Measurements from ENCODE around the gene NOS3. TPM values are rescaled to one million over a fixed set of nuclear protein-coding genes. Genes with fewer than 3 reads are reported as not detected.

The NOS3 gene
- total RNA-seq, 2 experiments from 2014 or later = 9.3 to 11.1 TPM

DNA sequence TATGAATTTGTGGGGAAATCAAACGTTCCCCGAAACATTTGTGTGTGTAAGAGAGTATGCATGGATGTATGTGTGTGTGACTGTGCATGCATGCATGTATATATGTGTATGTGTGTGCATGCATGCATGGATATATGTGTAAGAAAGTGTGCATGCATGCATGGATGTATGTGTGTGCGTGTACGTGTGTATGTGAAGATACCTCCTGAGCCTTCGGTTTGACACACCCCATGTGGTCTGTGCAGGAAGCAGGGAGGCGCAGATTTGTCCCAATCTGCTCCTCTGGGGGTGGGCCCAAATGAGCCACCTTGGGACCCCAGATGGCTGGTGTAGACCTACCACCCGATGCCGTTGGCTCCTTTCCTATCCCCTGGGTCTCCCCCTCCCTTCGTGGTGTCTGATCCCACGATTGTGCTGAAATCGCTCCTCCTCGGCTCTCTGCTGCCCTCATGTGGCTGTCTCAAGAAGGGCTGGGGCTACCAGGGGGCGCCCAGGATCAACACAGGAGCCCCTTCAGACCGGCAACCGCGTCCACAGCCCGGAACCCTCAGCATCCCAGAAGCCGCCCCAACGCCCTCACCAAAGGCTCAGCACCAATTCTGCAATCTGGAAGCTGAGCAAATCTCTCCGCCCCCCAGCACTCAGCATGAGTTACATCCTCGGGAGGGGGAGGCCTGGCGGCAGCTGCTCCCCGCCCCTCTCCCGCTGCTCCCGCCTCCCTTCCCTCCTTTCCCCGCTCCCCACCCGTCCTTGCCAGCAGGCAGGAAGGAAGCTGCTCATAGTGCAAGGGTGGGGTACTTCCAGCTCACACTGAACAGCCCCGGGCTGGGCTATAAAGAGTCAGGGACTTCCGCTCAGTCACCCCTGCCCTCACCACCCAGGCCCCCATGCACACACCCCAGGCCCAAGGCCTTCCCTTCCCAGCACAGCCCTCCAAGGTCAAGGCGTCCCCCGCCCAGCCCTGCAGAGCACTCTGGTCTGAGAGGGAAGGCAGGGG is 2.3 kb upstream of the NOS3 start:
- Mint-ChIP-seq H3K4me3 (peak overlapping the region; percentile 8), H3K27me3 (no peaks in the 10 kb centered on the region), H3K4me1 (peaks cover 26% of the 10 kb centered on the region), H3K9me3 (ENCODE audit: low read depth) (peaks cover 19% of the 10 kb centered on the region), H3K27ac (no peak overlapping the region), H3K36me3 (ENCODE audit: low read depth) (peaks cover 3% of the 10 kb centered on the region)
- ChIA-PET CTCF (interaction anchor here (0.7 to 3.3 kb wide), 13 partner anchors 8 to 298 kb away, joined by 3 to 17 read pairs (median 3); no protein-coding TSS in a partner anchor), POLR2A (no interaction called here)
- ATAC-seq = peak; percentile 78
- peak; percentile 83 for DNase-seq
- intact Hi-C loops (cut with DNase I, micrococcal nuclease) = loop anchor here (1.0 to 5.0 kb wide), 4 partner anchors 25 to 210 kb away; no protein-coding TSS in a partner anchor

DNA sequence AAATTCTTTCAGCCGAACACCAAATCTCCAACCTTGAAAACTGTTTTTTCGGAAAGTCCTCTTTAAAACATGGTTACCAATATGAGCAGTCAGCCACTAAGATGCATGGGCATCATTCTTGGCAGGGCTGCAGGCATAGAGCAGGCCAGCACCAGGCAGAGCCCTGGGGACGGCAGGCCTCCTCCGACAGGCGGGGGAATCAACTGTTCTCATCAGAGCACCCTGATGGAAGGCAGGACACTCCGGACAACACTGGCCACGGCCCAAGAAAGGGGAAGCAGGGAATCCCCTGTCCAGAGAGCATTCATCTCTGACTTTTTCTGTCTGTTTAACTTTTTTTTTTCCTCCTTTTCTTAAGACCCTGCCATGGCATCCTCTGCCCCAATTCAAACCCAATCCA is 1.4 kb upstream of the NOS3 start:
- Mint-ChIP-seq H3K36me3 (ENCODE audit: low read depth) (peaks cover 3% of the 10 kb centered on the region), H3K27ac (no peak overlapping the region), H3K9me3 (ENCODE audit: low read depth) (peaks cover 19% of the 10 kb centered on the region), H3K27me3 (no peaks in the 10 kb centered on the region), H3K4me1 (peaks cover 30% of the 10 kb centered on the region), H3K4me3 (no peak overlapping the region)
- ChIA-PET CTCF (interaction anchor here (0.7 to 3.3 kb wide), 13 partner anchors 8 to 298 kb away, joined by 3 to 17 read pairs (median 3); no protein-coding TSS in a partner anchor), POLR2A (no interaction called here)
- ATAC-seq (no peak), DNase-seq (peak; percentile 3)
- intact Hi-C loops (cut with DNase I, micrococcal nuclease) = loop anchor here (5.0 kb wide), 1 partner anchor 112 kb away; no protein-coding TSS in a partner anchor

DNA sequence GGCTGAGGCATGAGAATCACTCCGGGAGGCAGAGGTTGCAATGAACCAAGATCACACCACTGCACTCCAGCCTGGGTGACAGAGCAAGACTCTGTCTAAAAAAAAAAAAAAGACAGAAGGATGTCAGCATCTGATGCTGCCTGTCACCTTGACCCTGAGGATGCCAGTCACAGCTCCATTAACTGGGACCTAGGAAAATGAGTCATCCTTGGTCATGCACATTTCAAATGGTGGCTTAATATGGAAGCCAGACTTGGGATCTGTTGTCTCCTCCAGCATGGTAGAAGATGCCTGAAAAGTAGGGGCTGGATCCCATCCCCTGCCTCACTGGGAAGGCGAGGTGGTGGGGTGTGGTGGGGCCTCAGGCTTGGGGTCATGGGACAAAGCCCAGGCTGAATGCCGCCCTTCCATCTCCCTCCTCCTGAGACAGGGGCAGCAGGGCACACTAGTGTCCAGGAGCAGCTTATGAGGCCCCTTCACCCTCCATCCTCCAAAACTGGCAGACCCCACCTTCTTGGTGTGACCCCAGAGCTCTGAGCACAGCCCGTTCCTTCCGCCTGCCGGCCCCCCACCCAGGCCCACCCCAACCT is 1.3 kb downstream of the NOS3 start:
- Mint-ChIP-seq H3K9me3 (ENCODE audit: low read depth) (peaks cover 19% of the 10 kb centered on the region), H3K4me3 (no peak overlapping the region), H3K27me3 (no peaks in the 10 kb centered on the region), H3K36me3 (ENCODE audit: low read depth) (peaks cover 3% of the 10 kb centered on the region), H3K27ac (no peak overlapping the region), H3K4me1 (peaks cover 37% of the 10 kb centered on the region)
- CTCF ChIA-PET = interaction anchor here (0.6 to 1.1 kb wide), 4 partner anchors 10 to 132 kb away, joined by 3 to 5 read pairs (median 4); no protein-coding TSS in a partner anchor
- no peak for ATAC-seq
- POLR2A ChIA-PET = interaction anchor here (0.9 kb wide), 1 partner anchor 93 kb away, joined by 3 read pairs; no protein-coding TSS in a partner anchor
- DNase-seq = peak; percentile 4
- intact Hi-C loops (cut with DNase I, micrococcal nuclease) = no loop called here

GRCh38 chr7:150992833-150993302 is 2.1 kb downstream of the NOS3 start:
- DNase-seq (peak; percentile 41), ATAC-seq (peak; percentile 53)
- Mint-ChIP-seq H3K9me3 (ENCODE audit: low read depth) (peaks cover 19% of the 10 kb centered on the region), H3K27me3 (no peaks in the 10 kb centered on the region), H3K36me3 (ENCODE audit: low read depth) (peaks cover 3% of the 10 kb centered on the region), H3K4me3 (no peak overlapping the region), H3K4me1 (peaks cover 40% of the 10 kb centered on the region), H3K27ac (no peak overlapping the region)
- ChIA-PET CTCF (interaction anchor here (0.6 to 3.0 kb wide), 7 partner anchors 9 to 1395 kb away, joined by 3 to 35 read pairs (median 3); no protein-coding TSS in a partner anchor), POLR2A (interaction anchor here (0.9 kb wide), 1 partner anchor 92 kb away, joined by 3 read pairs; no protein-coding TSS in a partner anchor)
- intact Hi-C loops (cut with DNase I, micrococcal nuclease) = no loop called here

- intact Hi-C loops (cut with DNase I, micrococcal nuclease) = no loop called here
- Mint-ChIP-seq H3K4me1 (peaks cover 40% of the 10 kb centered on the region), H3K27ac (no peak overlapping the region), H3K27me3 (no peaks in the 10 kb centered on the region), H3K4me3 (no peak overlapping the region), H3K9me3 (ENCODE audit: low read depth) (peaks cover 19% of the 10 kb centered on the region), H3K36me3 (ENCODE audit: low read depth) (peaks cover 3% of the 10 kb centered on the region)
- ATAC-seq = no peak
- no peak for DNase-seq
- CTCF ChIA-PET = interaction anchor here (0.6 to 3.0 kb wide), 13 partner anchors 9 to 908 kb away, joined by 3 to 35 read pairs (median 4); no protein-coding TSS in a partner anchor
- POLR2A ChIA-PET = no interaction called here
Measured at GRCh38 chr7:150993511-150993910, 2.7 kb downstream of the NOS3 start.

DNA sequence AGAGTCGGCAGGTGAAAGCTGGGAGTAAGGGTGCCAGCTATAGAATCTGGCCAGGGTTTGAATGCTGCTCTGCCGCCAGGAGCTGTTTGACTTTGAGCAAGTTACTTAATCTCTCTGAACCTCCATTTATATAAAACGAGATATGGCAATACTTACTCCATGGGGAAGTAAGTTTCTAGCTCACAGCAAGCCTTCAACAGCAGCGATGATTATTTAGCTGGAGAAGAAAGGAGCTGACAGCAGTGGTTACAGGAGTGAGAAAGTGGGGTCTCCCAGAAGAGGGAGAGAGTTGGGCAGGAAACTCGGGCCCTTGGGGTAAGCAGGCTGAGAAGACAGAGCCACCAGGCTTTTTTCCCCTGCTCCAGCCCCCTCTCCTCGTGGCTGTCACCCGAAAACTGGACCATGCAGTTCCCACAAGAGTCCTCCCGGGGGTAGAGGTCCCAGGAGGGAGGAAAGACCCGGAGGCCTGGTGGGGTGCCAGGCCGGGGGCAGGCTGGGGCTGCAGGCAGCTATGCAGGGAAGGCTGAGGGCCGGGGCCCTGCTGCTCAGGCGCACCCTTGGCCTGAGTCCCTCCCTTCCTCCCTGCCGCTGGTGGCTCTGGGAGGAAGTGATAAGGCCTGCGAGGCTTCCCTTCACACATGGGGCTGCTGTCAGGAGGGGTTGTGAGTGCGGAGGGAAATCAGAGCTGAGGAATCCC is 3.5 kb downstream of the NOS3 start:
- H3K4me3 Mint-ChIP-seq = peak overlapping the region; percentile 49
- intact Hi-C loops (cut with DNase I, micrococcal nuclease) = no loop called here
- DNase-seq = peak; percentile 58

DNA sequence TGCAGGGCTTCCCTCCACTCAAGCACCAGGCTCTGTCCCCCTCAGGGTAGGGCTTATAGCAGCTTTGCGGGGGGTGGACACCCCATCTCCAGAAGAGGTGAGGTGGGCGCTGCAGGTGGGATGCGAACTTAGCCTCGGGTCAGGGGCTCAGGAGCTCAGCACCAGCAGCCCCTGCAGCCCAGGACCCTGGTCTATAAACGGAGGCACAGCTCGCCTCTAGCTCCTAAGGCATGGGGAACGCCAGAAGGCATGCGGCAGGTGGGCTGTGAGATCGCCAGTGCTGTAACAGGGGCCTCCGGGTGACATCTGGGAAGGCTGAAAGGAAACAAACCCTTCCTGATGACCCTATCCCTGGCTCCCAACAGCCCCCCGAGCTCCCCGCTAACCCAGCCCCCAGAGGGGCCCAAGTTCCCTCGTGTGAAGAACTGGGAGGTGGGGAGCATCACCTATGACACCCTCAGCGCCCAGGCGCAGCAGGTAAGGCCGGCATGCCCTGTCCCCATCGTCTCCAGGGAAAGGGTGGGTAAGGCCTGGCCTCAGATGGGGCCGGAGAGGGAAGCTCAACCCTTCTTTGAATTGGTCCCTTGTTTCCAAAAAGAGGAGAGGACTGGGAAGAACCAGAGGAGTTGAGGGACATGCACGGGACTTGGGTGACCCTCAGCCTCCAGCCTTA is 4.2 kb downstream of the NOS3 start:
- CTCF ChIA-PET = interaction anchor here (0.6 to 3.0 kb wide), 16 partner anchors 9 to 111 kb away, joined by 3 to 35 read pairs (median 3); partner anchors contain the start of gene ABCB8

More for the DNA sequence above, 3.5 kb downstream of the NOS3 start:
- ChIA-PET POLR2A (interaction anchor here (0.6 to 1.5 kb wide), 3 partner anchors 14 to 45 kb away, joined by 3 to 4 read pairs (median 4); no protein-coding TSS in a partner anchor), CTCF (interaction anchor here (0.6 to 3.0 kb wide), 16 partner anchors 9 to 909 kb away, joined by 3 to 35 read pairs (median 3); partner anchors contain the start of gene ABCB8)
- Mint-ChIP-seq H3K9me3 (ENCODE audit: low read depth) (peaks cover 19% of the 10 kb centered on the region), H3K36me3 (ENCODE audit: low read depth) (peaks cover 3% of the 10 kb centered on the region), H3K27ac (no peak overlapping the region), H3K27me3 (no peaks in the 10 kb centered on the region), H3K4me1 (peaks cover 39% of the 10 kb centered on the region)
- peak; percentile 70 for ATAC-seq

DNA sequence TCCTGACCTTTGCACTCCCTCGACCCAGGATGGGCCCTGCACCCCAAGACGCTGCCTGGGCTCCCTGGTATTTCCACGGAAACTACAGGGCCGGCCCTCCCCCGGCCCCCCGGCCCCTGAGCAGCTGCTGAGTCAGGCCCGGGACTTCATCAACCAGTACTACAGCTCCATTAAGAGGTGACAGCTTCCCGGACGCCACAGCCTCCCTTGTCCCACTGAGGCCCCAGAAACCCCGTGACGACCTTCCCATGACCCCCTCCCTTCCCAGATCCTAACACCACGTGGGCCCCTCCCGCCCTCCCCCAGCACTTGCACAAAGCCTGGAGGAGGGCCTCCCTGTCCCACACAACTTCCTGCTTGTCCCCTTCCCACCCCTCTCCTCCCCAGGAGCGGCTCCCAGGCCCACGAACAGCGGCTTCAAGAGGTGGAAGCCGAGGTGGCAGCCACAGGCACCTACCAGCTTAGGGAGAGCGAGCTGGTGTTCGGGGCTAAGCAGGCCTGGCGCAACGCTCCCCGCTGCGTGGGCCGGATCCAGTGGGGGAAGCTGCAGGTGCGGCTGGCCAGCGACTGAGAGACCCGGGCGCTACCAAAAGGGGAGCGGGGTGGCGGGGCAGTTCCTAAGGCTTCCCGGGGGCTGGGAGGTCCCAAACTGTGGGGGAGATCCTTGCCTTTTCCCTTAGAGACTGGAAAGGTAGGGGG is 5.7 kb downstream of the NOS3 start:
- ChIA-PET POLR2A (no interaction called here), CTCF (interaction anchor here (0.6 to 3.6 kb wide), 6 partner anchors 12 to 120 kb away, joined by 3 to 20 read pairs (median 4); partner anchors contain the start of gene ABCB8)
- no peaks in the 10 kb centered on the region for H3K27me3 Mint-ChIP-seq
- no peak overlapping the region for H3K27ac Mint-ChIP-seq
- H3K4me1 Mint-ChIP-seq = peaks cover 39% of the 10 kb centered on the region
- no peaks in the 10 kb centered on the region for H3K36me3 Mint-ChIP-seq (ENCODE audit: low read depth)
- peak overlapping the region; percentile 38 for H3K4me3 Mint-ChIP-seq
- DNase-seq (peak; percentile 59), ATAC-seq (peak; percentile 50)
- H3K9me3 Mint-ChIP-seq (ENCODE audit: low read depth) = no peaks in the 10 kb centered on the region
- intact Hi-C loops (cut with DNase I, micrococcal nuclease) = no loop called here

More for the DNA sequence above, 4.2 kb downstream of the NOS3 start:
- H3K9me3 Mint-ChIP-seq (ENCODE audit: low read depth) = peaks cover 15% of the 10 kb centered on the region
- DNase-seq = peak; percentile 14
- H3K27me3 Mint-ChIP-seq = no peaks in the 10 kb centered on the region
- peak overlapping the region; percentile 49 for H3K4me3 Mint-ChIP-seq
- peak; percentile 8 for ATAC-seq
- peaks cover 39% of the 10 kb centered on the region for H3K4me1 Mint-ChIP-seq
- intact Hi-C loops (cut with DNase I, micrococcal nuclease) = no loop called here
- no peak overlapping the region for H3K27ac Mint-ChIP-seq
- peaks cover 3% of the 10 kb centered on the region for H3K36me3 Mint-ChIP-seq (ENCODE audit: low read depth)
- POLR2A ChIA-PET = interaction anchor here (0.6 to 1.5 kb wide), 3 partner anchors 13 to 44 kb away, joined by 3 to 4 read pairs (median 4); no protein-coding TSS in a partner anchor

- ATAC-seq (no peak), DNase-seq (peak; percentile 40)
- intact Hi-C loops (cut with DNase I, micrococcal nuclease) = no loop called here
- ChIA-PET POLR2A (no interaction called here), CTCF (interaction anchor here (1.0 to 3.6 kb wide), 5 partner anchors 12 to 121 kb away, joined by 3 to 20 read pairs (median 4); partner anchors contain the start of gene ABCB8)
- no peak overlapping the region for H3K4me3 Mint-ChIP-seq
- no peak overlapping the region for H3K27ac Mint-ChIP-seq
- H3K9me3 Mint-ChIP-seq (ENCODE audit: low read depth) = no peaks in the 10 kb centered on the region
- H3K36me3 Mint-ChIP-seq (ENCODE audit: low read depth) = no peaks in the 10 kb centered on the region
- H3K4me1 Mint-ChIP-seq = peaks cover 39% of the 10 kb centered on the region
- no peaks in the 10 kb centered on the region for H3K27me3 Mint-ChIP-seq
Measured at GRCh38 chr7:150997075-150997511, 6.3 kb downstream of the NOS3 start.
